ENCODE data around the gene ADGRV1.

DNA sequence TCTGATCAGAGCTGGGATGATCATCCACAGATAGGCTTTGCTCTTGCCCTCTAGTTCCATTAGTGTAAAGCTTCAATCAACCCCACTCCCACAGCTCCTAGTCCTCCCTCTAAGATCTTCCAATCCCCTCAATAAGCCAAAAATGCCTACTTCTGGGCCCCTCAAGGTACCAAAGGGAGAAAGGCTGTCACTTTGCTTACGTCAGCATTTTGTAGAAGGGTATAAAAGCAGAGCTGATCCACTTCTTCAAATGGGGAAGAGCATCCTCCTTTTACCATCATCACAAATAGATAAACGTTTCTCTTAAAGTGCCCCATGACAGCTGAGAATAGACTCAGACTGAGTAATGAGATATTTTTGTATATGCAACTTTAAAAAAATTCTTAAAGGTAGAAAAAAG lies 13.1 kb upstream of the ADGRV1 start:
- TF ChIP-seq TAF1 (IDR thresholded peaks at IDR 0.05; ENCODE audit: low read depth) (no peak), CEBPB (IDR thresholded peaks at IDR 0.05) (no peak), ZBTB7A (IDR thresholded peaks at IDR 0.05; ENCODE audit: low read depth) (no peak), TEAD4 (IDR thresholded peaks at IDR 0.05) (no peak), EP300 (IDR thresholded peaks at IDR 0.05; ENCODE audit: borderline replicate concordance) (no peak), RAD21 (IDR thresholded peaks at IDR 0.05; ENCODE audit: low read depth) (no peak), REST (IDR thresholded peaks at IDR 0.05; ENCODE audit: low read depth) (no peak), CREB1 (IDR thresholded peaks at IDR 0.05; ENCODE audit: low read depth) (no peak), TCF12 (IDR thresholded peaks at IDR 0.05; ENCODE audit: low read depth) (no peak), NFIC (IDR thresholded peaks at IDR 0.05) (no peak), EGR1 (IDR thresholded peaks at IDR 0.05) (no peak), YY1 (IDR thresholded peaks at IDR 0.05; ENCODE audit: low read depth) (no peak)
- TF ChIP-seq, protein P1, sequence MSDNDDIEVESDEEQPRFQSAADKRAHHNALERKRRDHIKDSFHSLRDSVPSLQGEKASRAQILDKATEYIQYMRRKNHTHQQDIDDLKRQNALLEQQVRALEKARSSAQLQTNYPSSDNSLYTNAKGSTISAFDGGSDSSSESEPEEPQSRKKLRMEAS (IDR thresholded peaks at IDR 0.05): no peak
